ENCODE data around the gene ARMC2.

ARMC2 gene

DNA sequence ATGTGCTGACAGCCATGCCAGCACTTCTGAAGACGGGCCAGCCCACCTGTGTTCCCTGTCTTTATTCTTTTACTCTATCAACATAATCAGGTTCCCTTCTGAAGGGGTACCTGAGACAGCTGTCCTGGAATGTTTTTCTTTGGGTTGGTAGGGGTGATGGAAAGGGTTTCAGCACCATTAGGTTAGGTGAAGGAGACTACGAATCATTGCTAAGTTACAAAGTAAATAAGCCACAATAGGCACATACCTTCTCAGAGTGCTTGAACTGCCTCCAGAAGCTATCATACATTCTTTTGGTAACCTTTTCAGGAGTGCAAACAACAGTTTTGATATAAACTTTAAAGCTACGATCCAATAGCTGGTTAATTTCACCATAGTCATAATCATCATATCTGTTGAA is 140.1 kb downstream of the ARMC2 start:
- DNase-seq (ENCODE audit: low read depth in 2 of 2): no peak

GRCh38 chr6:108988765-108989164 is 140.5 kb downstream of the ARMC2 start:
- no peak for DNase-seq (ENCODE audit: low read depth in 2 of 2)

DNA sequence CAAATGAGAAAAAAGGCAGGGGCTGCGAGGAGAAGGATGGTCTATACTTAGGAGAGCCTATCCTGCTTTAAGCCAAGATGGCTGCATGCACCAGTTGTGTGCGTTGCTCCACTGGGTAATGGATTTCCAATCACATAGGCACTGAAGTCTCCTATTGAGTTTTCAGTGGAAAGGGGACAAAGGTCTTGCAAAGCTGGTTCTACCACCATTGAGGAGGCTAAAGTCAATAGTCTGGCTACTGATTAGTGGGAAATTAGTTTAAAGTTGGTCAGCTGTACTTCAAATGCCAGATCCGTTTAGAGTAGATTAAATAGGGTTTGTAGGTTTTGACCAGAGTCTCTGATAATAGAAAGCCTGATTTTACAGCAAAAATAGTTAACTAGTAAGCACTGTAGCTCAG is 141.5 kb downstream of the ARMC2 start:
- no peak for DNase-seq (ENCODE audit: low read depth in 2 of 2)

DNA sequence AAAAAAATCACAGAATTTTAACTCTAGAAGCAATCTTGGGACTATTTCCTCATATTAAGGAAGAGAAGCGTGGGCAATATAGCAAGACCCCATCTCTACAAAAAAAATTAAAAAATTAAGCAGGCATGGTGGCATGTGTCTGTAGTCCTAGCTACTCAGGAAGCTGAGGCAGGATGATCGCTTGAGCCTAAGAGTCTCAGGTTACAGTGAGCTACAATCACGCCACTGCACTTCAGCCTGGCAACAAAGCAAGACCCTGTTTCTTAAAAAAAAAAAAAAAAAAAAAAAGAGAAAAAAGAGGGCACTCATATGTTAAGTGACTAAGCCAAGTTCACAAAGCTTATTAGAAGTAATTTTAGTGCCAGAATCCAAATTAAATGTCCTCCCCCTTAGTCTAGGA is 145.7 kb downstream of the ARMC2 start:
- no peak for DNase-seq (ENCODE audit: low read depth in 2 of 2)

DNA sequence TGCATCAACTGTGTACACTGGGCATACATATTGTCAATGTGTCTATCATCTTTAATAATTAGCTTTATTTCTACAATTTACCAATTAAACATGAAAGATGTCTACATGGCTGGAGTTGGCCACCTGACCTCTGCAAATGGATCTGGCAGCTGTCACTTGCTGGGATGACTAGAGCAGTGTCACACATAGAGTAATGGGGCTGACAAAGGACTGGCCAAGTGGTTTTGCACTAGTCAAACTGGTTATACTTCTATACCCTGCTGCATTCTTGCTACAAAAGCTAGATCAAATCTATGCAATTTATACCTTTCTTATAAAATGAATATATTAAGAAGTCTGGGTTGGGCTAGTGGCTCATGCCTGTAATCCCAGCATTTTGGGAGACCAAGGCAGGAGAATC is 147.1 kb downstream of the ARMC2 start:
- DNase-seq (ENCODE audit: low read depth in 2 of 2): no peak

DNA sequence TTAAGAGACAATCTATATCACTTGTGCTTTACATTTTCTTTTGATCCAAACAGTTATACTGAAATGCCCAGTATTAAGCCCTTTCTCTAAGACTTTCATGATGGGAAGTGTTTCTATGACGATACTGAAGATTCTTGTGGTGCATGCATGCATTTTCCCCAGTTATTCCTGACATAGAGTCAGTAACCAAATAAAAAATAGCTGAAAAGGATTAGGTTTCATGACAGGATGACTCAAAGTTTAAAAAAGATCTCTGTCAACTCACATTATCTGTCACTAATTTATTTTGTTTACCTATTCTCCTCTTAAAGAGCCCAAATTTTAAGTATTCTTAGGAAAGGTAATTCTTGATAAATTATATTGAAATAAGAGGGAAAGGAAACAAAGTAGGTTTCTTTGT is 148.0 kb downstream of the ARMC2 start:
- no peak for DNase-seq (ENCODE audit: low read depth in 2 of 2)

- DNase-seq (ENCODE audit: low read depth in 2 of 2): no peak
Observed at GRCh38 chr6:108998485-108998884, 150.3 kb downstream of the ARMC2 start.

- DNase-seq (ENCODE audit: low read depth in 2 of 2): no peak
Observed at GRCh38 chr6:108999428-108999827, 151.2 kb downstream of the ARMC2 start.

DNA sequence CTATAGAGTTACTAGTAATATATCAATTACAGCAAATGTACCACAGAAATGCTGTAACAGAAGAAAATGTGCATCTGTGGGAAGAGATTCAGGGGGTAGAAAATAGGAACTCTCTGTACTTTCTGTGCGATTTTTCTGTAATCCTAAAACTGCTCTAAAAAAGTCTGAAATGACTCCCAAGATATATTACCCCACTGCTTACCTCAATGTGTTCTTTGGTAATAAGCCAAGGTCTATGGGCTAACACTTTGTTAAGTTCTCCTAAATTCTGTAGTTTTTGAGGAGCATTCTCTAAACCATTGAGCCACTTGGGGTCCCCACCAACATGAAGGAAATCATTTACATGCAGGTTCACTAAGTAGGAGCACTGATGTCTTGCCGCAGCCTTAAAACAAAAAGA is 152.1 kb downstream of the ARMC2 start:
- no peak for DNase-seq (ENCODE audit: low read depth in 2 of 2)

- no peak for DNase-seq (ENCODE audit: low read depth in 2 of 2)
Observed at GRCh38 chr6:109001291-109001894, 153.2 kb downstream of the ARMC2 start.

DNA sequence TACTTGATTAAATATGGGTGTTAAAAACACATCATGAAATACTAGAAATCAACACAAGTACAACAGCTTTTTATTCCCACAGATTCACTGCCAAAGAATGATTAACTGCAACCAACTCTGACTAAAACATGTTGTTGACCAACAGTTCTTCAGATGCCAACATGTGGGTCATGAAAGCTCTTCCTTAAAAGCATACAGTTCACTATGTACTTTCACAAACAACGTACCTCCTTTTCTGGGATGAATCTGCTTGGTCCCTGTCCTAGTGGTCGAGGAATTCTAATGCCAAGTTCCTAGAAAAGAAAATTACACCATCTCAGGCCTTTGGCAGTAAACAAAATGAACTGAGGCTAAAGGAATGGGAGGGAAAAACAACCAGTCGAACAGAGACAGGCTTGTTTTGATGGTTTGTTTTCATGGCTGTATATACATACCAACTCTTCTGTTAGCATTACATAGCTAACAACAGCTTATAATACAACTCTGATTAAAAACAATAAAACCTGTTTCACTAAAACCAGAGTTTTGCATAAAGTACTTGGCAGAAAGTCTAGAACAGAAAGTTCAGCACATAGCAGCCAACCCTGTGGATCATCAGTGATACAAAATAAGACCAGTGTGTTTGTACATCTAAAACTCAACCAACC is 154.0 kb downstream of the ARMC2 start:
- no peak for DNase-seq (ENCODE audit: low read depth in 2 of 2)

GRCh38 chr6:109002882-109003281 is 154.7 kb downstream of the ARMC2 start:
- DNase-seq (ENCODE audit: low read depth in 2 of 2): no peak

DNA sequence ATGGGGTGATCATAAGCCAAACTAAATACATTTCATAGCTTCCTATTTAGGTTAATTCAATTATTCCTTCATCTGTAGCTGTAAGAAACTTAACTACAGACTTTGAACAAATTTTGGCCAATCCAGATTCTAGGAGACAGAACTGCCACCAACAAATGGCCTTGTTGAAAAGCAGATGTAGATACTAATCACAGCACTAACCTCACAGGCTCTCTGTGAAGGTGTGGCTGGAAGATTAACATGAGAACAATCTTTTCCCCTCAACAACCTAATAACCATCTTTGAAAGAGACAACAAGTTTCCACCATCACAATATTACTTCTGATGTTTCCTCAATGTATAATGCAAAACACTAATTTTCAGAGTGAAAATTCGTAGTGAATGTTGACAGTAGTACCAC is 158.6 kb downstream of the ARMC2 start:
- DNase-seq (ENCODE audit: low read depth in 2 of 2): no peak

DNA sequence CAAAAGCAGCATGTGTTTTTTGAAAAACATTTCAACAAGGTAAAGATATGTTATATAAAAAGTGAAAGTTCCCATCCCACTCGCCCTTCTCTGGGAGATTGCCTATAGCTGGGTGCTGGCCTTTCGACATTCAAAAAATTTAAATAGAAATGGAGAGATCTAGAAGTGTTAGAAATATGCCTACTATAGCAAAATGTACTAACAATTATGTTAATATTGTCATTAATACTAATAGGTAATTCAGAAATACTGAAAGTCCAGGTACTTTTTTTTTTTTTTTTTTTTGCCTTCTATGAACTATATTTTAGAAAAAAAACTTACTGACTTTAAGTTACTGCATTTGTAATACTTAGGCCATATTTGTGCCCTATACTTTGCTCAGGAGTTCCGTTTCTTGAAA is 159.3 kb downstream of the ARMC2 start:
- no peak for DNase-seq (ENCODE audit: low read depth in 2 of 2)

GRCh38 chr6:109008054-109008453 is 159.8 kb downstream of the ARMC2 start:
- DNase-seq (ENCODE audit: low read depth in 2 of 2): no peak

DNA sequence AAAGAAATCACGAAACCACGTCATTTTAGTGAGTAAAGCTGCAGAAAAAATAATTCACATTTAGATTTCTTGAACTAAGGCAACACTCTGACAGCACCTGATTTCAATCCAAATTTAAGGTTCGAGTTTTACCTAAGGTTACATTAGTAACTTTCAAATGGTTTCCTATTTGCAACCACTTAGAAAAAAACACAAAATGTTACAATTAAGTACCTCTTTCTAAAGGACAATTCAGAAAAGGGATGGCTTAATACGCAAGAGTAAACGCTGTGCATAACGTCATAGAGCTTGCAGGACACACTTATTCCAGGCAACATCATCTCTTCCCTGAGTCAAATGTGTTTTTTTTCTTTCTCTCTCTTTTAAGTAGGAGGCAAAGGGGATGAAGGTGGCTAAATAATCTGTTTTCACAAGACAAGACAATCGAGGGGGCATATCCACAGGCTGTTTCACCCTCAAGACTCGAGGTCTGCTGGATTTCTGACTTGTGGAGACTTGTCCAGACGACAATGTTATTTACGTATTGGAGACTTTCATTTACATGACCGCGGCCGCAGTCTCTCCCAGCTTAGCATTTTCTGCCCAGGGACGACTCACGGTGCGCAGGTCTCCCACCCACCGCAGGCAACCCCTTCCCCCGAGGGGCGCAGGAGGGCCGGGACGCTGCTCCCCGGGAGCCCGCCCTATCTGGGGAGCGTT is 160.5 kb downstream of the ARMC2 start:
- no peak for DNase-seq (ENCODE audit: low read depth in 2 of 2)

GRCh38 chr6:109009236-109009961 is 161.2 kb downstream of the ARMC2 start:
- peak; percentile 63 to 79 for DNase-seq (ENCODE audit: low read depth in 2 of 2)

DNA sequence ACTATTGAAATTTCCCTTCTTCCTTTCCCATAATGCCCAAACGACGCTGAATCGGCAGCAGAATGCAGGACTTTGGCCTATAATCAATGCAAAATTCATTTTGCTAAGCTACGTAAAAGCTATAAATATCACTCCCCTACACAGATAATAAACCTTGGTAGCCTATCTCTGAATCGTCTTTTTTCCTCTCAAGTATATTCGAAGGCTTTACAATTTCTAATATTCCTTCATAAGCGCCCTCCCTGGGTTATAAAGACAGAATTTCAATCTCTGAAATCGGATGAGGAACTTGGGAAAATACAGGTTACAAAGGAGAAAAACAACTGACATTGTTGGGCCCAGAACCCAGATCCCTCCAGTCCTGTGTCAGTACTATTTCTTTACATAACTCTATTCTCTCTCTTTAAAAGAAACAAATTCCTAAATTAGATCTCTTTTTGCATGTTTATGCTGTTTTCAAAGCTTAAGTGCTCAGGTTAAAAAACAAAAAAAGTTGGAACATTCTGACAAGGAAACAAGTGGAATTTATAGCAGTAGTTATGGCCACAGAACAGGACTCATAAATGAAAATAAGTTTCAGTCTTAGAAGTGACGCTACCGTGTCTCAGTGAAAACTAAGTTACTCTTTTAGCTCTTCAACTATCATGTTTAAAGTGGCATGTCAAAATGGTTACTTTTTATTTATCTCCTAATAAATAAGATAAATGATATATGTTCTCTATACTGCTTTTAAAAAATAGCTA is 161.9 kb downstream of the ARMC2 start:
- no peak for DNase-seq (ENCODE audit: low read depth in 2 of 2)

DNA sequence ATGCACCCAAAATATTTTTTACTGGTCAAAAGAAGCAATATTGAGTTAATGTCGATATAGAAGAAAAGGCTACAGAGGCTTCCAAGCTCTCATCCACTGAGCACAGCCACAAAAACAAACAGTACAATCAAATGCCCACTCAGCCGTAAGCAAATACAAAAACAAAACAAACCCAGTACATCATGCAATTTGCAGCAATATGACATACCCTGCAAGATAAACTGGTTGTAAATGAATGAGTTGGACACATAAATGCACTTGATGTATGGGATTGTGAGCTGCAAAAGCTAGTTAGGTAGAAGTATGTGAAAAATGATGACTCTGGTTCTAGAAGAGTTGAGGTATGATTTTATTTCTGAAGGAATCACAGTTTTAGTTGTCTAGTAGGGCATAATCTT is 162.5 kb downstream of the ARMC2 start:
- no peak for DNase-seq (ENCODE audit: low read depth in 2 of 2)

- no peak for DNase-seq (ENCODE audit: low read depth in 2 of 2)
Observed at GRCh38 chr6:109013656-109014305, 165.6 kb downstream of the ARMC2 start.

GRCh38 chr6:109014606-109015005 is 166.4 kb downstream of the ARMC2 start:
- DNase-seq (ENCODE audit: low read depth in 2 of 2): no peak
